Mesendoderm (in vitro differentiated cells): ENCODE measurements around the gene ANGPTL2.
A peak's percentile ranks its signal among the peaks of the same experiment; 100 is the strongest.

ENCODE experiments used
- DNase-seq: peaks from one replicate; pipeline ENCODE4 v3.0.0; 2013
- H2AK5ac ChIP-seq: 2 replicates; pipeline ENCODE4 v1.6.1; 2013; ENCODE audit warnings: low read length, inconsistent platforms
- H2BK120ac ChIP-seq: 2 replicates; pipeline ENCODE4 v1.6.1; 2013; ENCODE audit warnings: low read depth, mild to moderate bottlenecking, low read length, moderate library complexity, mixed read lengths
- H2BK15ac ChIP-seq: replicated peaks from 2 replicates; pipeline ENCODE4 v1.6.1; 2013; ENCODE audit warnings: low read depth, mild to moderate bottlenecking, moderate library complexity
- H2BK5ac ChIP-seq: 2 replicates; pipeline ENCODE4 v1.6.1; 2013; ENCODE audit warnings: low read length, inconsistent platforms
- H3K18ac ChIP-seq: 2 replicates; pipeline ENCODE4 v1.6.1; 2013; ENCODE audit warnings: mild to moderate bottlenecking, low read length, mixed read lengths
- H3K23ac ChIP-seq: one replicate; pipeline ENCODE4 v1.6.1; 2013; ENCODE audit warnings: low read length
- H3K27ac ChIP-seq: 2 replicates; pipeline ENCODE4 v1.5.1; 2013; ENCODE audit warnings: low read depth, mild to moderate bottlenecking, inconsistent platforms, low read length, moderate library complexity
- H3K27me3 ChIP-seq: 2 replicates; pipeline ENCODE4 v1.6.1; 2013; ENCODE audit warnings: low read length, control low read depth, mild to moderate bottlenecking, inconsistent platforms; ENCODE audit not compliant: insufficient read depth, poor library complexity
- H3K36me3 ChIP-seq: 2 replicates; pipeline ENCODE4 v1.6.1; 2013; ENCODE audit warnings: low read length, inconsistent platforms; ENCODE audit not compliant: control insufficient read depth, insufficient read depth
- H3K4ac ChIP-seq: one replicate; pipeline ENCODE4 v1.6.1; 2013; ENCODE audit warnings: low read depth, mild to moderate bottlenecking, low read length, moderate library complexity
- H3K4me1 ChIP-seq: 2 replicates; pipeline ENCODE4 v1.6.1; 2013; ENCODE audit warnings: low read depth, low read length, inconsistent platforms; ENCODE audit not compliant: control insufficient read depth
- H3K4me2 ChIP-seq: 2 replicates; pipeline ENCODE4 v1.6.1; 2013; ENCODE audit warnings: low read length
- H3K4me3 ChIP-seq: 2 replicates; pipeline ENCODE4 v1.5.1; 2013; ENCODE audit warnings: mild to moderate bottlenecking, low read length
- H3K56ac ChIP-seq: one replicate; pipeline ENCODE4 v1.6.1; 2013; ENCODE audit warnings: low read length
- H3K79me1 ChIP-seq: 2 replicates; pipeline ENCODE4 v1.6.1; 2013; ENCODE audit warnings: low read length, inconsistent platforms
- H3K79me2 ChIP-seq: 2 replicates; pipeline ENCODE4 v1.6.1; 2013; ENCODE audit warnings: mild to moderate bottlenecking, low read length; ENCODE audit not compliant: control insufficient read depth, insufficient read depth
- H3K9ac ChIP-seq: 2 replicates; pipeline ENCODE4 v1.6.1; 2013; ENCODE audit warnings: low read length, inconsistent platforms
- H4K5ac ChIP-seq: one replicate; pipeline ENCODE4 v1.6.1; 2013; ENCODE audit warnings: low read length
- H4K8ac ChIP-seq: one replicate; pipeline ENCODE4 v1.6.1; 2013; ENCODE audit warnings: low read depth, mild to moderate bottlenecking, control low read depth, low read length, moderate library complexity
- WGBS: extraction: QIAGEN DNeasy Blood & Tissue Kit; methylation state at CpG from one replicate; pipeline ENCODE4 v1.1.7; 2013; ENCODE audit warnings: low lambda C conversion rate, missing lambda C conversion rate; ENCODE audit not compliant: insufficient coverage; ENCODE audit errors: extremely low coverage; 5-methylcytosine and 5-hydroxymethylcytosine counted together

Gene ANGPTL2

GRCh38 chr9:127129073-127129717 is 6.8 kb upstream of the ANGPTL2 start:
- no peaks in the 10 kb centered on the region for H3K27me3 ChIP-seq
- no peaks in the 10 kb centered on the region for H3K79me1 ChIP-seq
- no peak overlapping the region for H2BK120ac ChIP-seq
- H3K79me2 ChIP-seq, result no peaks in the 10 kb centered on the region
- no peak overlapping the region for H3K4me3 ChIP-seq
- no peak overlapping the region for H2BK15ac ChIP-seq
- H3K27ac ChIP-seq, result no peak overlapping the region
- no peak overlapping the region for H4K8ac ChIP-seq
- no peak overlapping the region for H2AK5ac ChIP-seq
- H3K4ac ChIP-seq, result no peak overlapping the region
- peak overlapping the region; percentile 43 for H3K18ac ChIP-seq
- H3K9ac ChIP-seq, result no peak overlapping the region
- no peak overlapping the region for H3K23ac ChIP-seq
- H3K4me2 ChIP-seq, result no peak overlapping the region
- no CpG with 5 or more reads among the region's 5 CpGs for whole genome bisulfite sequencing
- peaks cover 20% of the 10 kb centered on the region for H3K4me1 ChIP-seq
- DNase-seq, result peak; percentile 90
- H3K36me3 ChIP-seq, result no peaks in the 10 kb centered on the region
- H3K56ac ChIP-seq, result peak overlapping the region; percentile 46
- no peak overlapping the region for H4K5ac ChIP-seq
- no peak overlapping the region for H2BK5ac ChIP-seq

GRCh38 chr9:127128341-127129072 is 6.1 kb upstream of the ANGPTL2 start:
- Histone ChIP-seq H2BK120ac (no peak overlapping the region), H4K8ac (no peak overlapping the region), H3K4me2 (no peak overlapping the region), H3K4ac (no peak overlapping the region), H3K18ac (no peak overlapping the region), H2AK5ac (no peak overlapping the region), H3K4me1 (peaks cover 14% of the 10 kb centered on the region), H2BK15ac (no peak overlapping the region), H3K56ac (peak overlapping the region; percentile 46), H3K9ac (no peak overlapping the region), H3K36me3 (no peaks in the 10 kb centered on the region), H2BK5ac (no peak overlapping the region), H3K23ac (no peak overlapping the region), H3K79me1 (no peaks in the 10 kb centered on the region), H4K5ac (no peak overlapping the region), H3K27me3 (no peaks in the 10 kb centered on the region), H3K27ac (no peak overlapping the region), H3K79me2 (no peaks in the 10 kb centered on the region), H3K4me3 (no peak overlapping the region)
- DNase-seq, result no peak
- WGBS, result no CpG with 5 or more reads among the region's 9 CpGs

DNA sequence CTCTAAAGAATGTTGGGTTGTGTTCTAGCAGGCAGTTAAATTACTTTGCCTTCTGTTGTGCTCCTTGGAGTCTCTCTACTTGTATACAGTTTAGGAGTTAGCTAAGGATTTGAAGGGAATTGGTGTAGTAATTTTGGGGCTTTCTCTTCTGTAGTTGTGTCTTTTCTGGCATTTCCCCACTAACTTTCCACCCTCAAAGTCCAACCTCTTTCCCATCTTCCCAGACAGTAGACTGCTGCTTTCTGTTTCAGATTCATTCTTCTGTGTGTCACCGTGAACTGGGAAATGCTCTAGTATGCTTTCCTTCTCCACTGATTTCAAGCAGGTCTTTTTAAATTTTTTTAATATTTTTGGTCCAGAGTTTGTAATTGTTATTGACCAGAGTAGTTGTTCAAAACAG is 4.5 kb upstream of the ANGPTL2 start:
- H3K4me2 ChIP-seq, result no peak overlapping the region
- no peaks in the 10 kb centered on the region for H3K79me1 ChIP-seq
- no peaks in the 10 kb centered on the region for H3K79me2 ChIP-seq
- no peak overlapping the region for H3K56ac ChIP-seq
- no peak overlapping the region for H4K8ac ChIP-seq
- no peak overlapping the region for H3K27ac ChIP-seq
- H3K27me3 ChIP-seq, result no peaks in the 10 kb centered on the region
- no peak overlapping the region for H2BK5ac ChIP-seq
- H3K4me1 ChIP-seq, result peaks cover 10% of the 10 kb centered on the region
- H3K23ac ChIP-seq, result no peak overlapping the region
- no peak for DNase-seq
- H3K4me3 ChIP-seq, result no peak overlapping the region
- H2BK120ac ChIP-seq, result no peak overlapping the region
- H2BK15ac ChIP-seq, result no peak overlapping the region
- no CpG with 5 or more reads among the region's 1 CpG for WGBS
- H3K9ac ChIP-seq, result no peak overlapping the region
- no peak overlapping the region for H2AK5ac ChIP-seq
- H4K5ac ChIP-seq, result no peak overlapping the region
- H3K4ac ChIP-seq, result no peak overlapping the region
- H3K36me3 ChIP-seq, result no peaks in the 10 kb centered on the region
- H3K18ac ChIP-seq, result no peak overlapping the region

DNA sequence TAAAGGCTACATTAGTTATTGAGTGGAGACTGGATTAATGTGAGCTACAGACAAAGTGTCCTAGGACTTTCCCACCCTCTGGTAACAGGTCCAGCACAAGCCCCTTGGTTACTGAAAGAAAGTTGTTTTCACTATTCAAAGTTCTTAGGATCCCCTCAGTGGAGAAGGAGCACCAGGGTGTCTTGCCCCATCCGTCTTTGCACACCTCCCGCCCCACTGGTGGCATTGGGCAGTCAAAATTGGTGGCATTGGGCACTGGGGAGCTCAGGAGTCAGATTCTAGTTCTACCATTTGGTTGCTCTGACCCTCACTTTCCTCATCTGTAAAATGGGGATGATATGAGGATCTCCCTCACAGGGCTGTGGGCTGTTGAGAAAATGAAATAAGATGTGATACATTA is 2.4 kb upstream of the ANGPTL2 start:
- H4K5ac ChIP-seq, result no peak overlapping the region
- no peaks in the 10 kb centered on the region for H3K79me2 ChIP-seq

GRCh38 chr9:127124111-127124531 is 1.7 kb upstream of the ANGPTL2 start:
- no peak overlapping the region for H4K5ac ChIP-seq
- no peak overlapping the region for H2AK5ac ChIP-seq
- no peak overlapping the region for H3K23ac ChIP-seq
- no peak overlapping the region for H3K18ac ChIP-seq
- no peak overlapping the region for H3K4me2 ChIP-seq
- no CpG with 5 or more reads among the region's 7 CpGs for WGBS
- H3K27me3 ChIP-seq, result no peaks in the 10 kb centered on the region
- H3K4me3 ChIP-seq, result no peak overlapping the region
- H3K4ac ChIP-seq, result no peak overlapping the region
- peaks cover 3% of the 10 kb centered on the region for H3K4me1 ChIP-seq
- H3K56ac ChIP-seq, result no peak overlapping the region
- H4K8ac ChIP-seq, result no peak overlapping the region
- H2BK5ac ChIP-seq, result no peak overlapping the region
- no peaks in the 10 kb centered on the region for H3K79me2 ChIP-seq
- no peak overlapping the region for H2BK15ac ChIP-seq
- H3K79me1 ChIP-seq, result peaks cover 2% of the 10 kb centered on the region
- no peak overlapping the region for H2BK120ac ChIP-seq
- no peaks in the 10 kb centered on the region for H3K36me3 ChIP-seq
- H3K9ac ChIP-seq, result no peak overlapping the region
- no peak for DNase-seq
- no peak overlapping the region for H3K27ac ChIP-seq

More for the DNA sequence above, 2.4 kb upstream of the ANGPTL2 start:
- Histone ChIP-seq H2AK5ac (no peak overlapping the region), H2BK15ac (no peak overlapping the region), H3K27me3 (no peaks in the 10 kb centered on the region), H3K23ac (no peak overlapping the region), H4K8ac (no peak overlapping the region), H3K18ac (no peak overlapping the region), H3K4me2 (no peak overlapping the region), H3K56ac (no peak overlapping the region), H3K9ac (no peak overlapping the region), H3K4me1 (peaks cover 4% of the 10 kb centered on the region), H3K4ac (no peak overlapping the region), H3K79me1 (peaks cover 2% of the 10 kb centered on the region), H3K4me3 (no peak overlapping the region), H2BK120ac (no peak overlapping the region), H3K27ac (no peak overlapping the region), H3K36me3 (no peaks in the 10 kb centered on the region), H2BK5ac (no peak overlapping the region)
- DNase-seq, result no peak
- no CpG with 5 or more reads among the region's 2 CpGs for WGBS
